HCT116 (cell line): ENCODE data around the gene SLC9A7.
"Not testable (repeated sequence)": the region's sequence is repeated elsewhere in the genome, so short reads cannot be mapped to it uniquely, and the experiment has no call there.

Experiments
- ATF3 ChIP-seq: IDR thresholded peaks from 2 replicates; pipeline ENCODE4 v1.6.1; 2012
- CBX3 ChIP-seq: IDR thresholded peaks from 2 replicates; pipeline ENCODE4 v1.6.1; 2012; ENCODE audit warnings: low read depth
- CTCF ChIP-seq, 3 experiments: fragments of 200-600 bp in 1 of 3; sonication (generic) in 1 of 3; IDR thresholded peaks in 2 of 3; conservative IDR thresholded peaks in 1 of 3; 2 replicates each; pipeline ENCODE4 v1.5.1; 2012 to 2017; ENCODE audit warnings: low read depth in 2 of 3, low read length in 2 of 3, antibody characterized with exemption in 1 of 3, borderline replicate concordance in 1 of 3, control low read depth in 1 of 3, mild to moderate bottlenecking in 1 of 3, mixed read lengths in 1 of 3, mixed run types in 1 of 3, moderate library complexity in 1 of 3; ENCODE audit not compliant: insufficient read depth in 1 of 3
- FOSL1 ChIP-seq: IDR thresholded peaks from 2 replicates; pipeline ENCODE4 v1.6.1; 2012; ENCODE audit warnings: low read depth
- JUND ChIP-seq: IDR thresholded peaks from 2 replicates; pipeline ENCODE4 v1.6.1; 2012
- POLR2A ChIP-seq: IDR thresholded peaks from 2 replicates; pipeline ENCODE4 v1.7.0; 2011; ENCODE audit warnings: borderline replicate concordance; ENCODE audit not compliant: insufficient read depth, insufficient read length; ENCODE audit errors: extremely low read depth
- POLR2AphosphoS5 ChIP-seq: IDR thresholded peaks from 2 replicates; pipeline ENCODE4 v1.6.1; 2011; ENCODE audit warnings: mild to moderate bottlenecking, low read depth, low read length, moderate library complexity
- SRF ChIP-seq: IDR thresholded peaks from 2 replicates; pipeline ENCODE4 v1.6.1; 2012; ENCODE audit warnings: low read depth
- YY1 ChIP-seq: IDR thresholded peaks from 2 replicates; pipeline ENCODE4 v1.6.1; 2011; ENCODE audit warnings: low read length, low read depth, moderate library complexity, mild to moderate bottlenecking; ENCODE audit not compliant: insufficient replicate concordance; ENCODE audit errors: extremely low read depth

- not testable (repeated sequence) for TF ChIP-seq CBX3; YY1; POLR2AphosphoS5; CTCF (IDR thresholded peaks at IDR 0.05 in 2 of 3, conservative IDR thresholded peaks at IDR 0.05 in 1 of 3; ENCODE audit: borderline replicate concordance in 1 of 3, insufficient read depth in 1 of 3, low read depth in 2 of 3, low read length in 2 of 3); ATF3; FOSL1; POLR2A; SRF; JUND
Observed at GRCh38 chrX:46723569-46723927, 35.4 kb downstream of the SLC9A7 start.
